Activated CD4-positive, alpha-beta T cell treated with anti-CD3 and anti-CD28 coated beads for 36 hours (primary cell): ENCODE data around the gene ASCC3. TPM values are rescaled to one million over a fixed set of nuclear protein-coding genes. Genes with fewer than 3 reads are reported as not detected.
"Not testable (repeated sequence)": the region's sequence is repeated elsewhere in the genome, so short reads cannot be mapped to it uniquely, and the experiment has no call there.

Source experiments
- ATAC-seq: fragments of 200-7000 bp; cut with Tn5 transposase; one replicate; pipeline ENCODE4 v1.10.0; 2021; ENCODE audit warnings: mild to moderate bottlenecking, moderate library complexity
- CTCF ChIA-PET: fragments of 350-600 bp; sonication (Branson Sonifier 250); formaldehyde crosslinking; loops from one replicate; lab custom pipeline; 2021; ENCODE audit warnings: antibody characterized with exemption; lab: Charles Lee
- POLR2A ChIA-PET: fragments of 350-600 bp; sonication (Branson Sonifier 250); formaldehyde crosslinking; loops from one replicate; lab custom pipeline; 2021; ENCODE audit warnings: antibody characterized with exemption, inconsistent platforms; lab: Charles Lee
- DNase-seq: peaks from one replicate; pipeline ENCODE4 v3.0.0-alpha.2; 2020
- H3K27ac Mint-ChIP-seq: one replicate; pipeline ENCODE4 v1.8.0; 2021; ENCODE audit warnings: mixed read lengths
- H3K27me3 Mint-ChIP-seq: one replicate; pipeline ENCODE4 v1.8.0; 2021; ENCODE audit warnings: mixed read lengths
- H3K36me3 Mint-ChIP-seq: one replicate; pipeline ENCODE4 v1.8.0; 2021; ENCODE audit warnings: low read depth, mixed read lengths
- H3K4me1 Mint-ChIP-seq: one replicate; pipeline ENCODE4 v1.8.0; 2021; ENCODE audit warnings: mixed read lengths
- H3K4me3 Mint-ChIP-seq: one replicate; pipeline ENCODE4 v1.8.0; 2021; ENCODE audit warnings: mild to moderate bottlenecking, moderate library complexity, mixed read lengths
- H3K9me3 Mint-ChIP-seq: one replicate; pipeline ENCODE4 v1.8.0; 2021; ENCODE audit warnings: low read depth, mixed read lengths
- intact Hi-C, 2 experiments: fragments of 100-400 bp; cut with DNase I in 1 of 2; cut with micrococcal nuclease in 1 of 2; formaldehyde crosslinking; loops; one replicate each; pipeline versions ENCODE4 v1.14.2 to v1.15.1; 2022 to 2024; cut with DNase I, micrococcal nuclease
- total RNA-seq, 2 experiments: library from RNA; stranded (reverse); gene quantifications; one replicate each; pipeline ENCODE4 v1.2.3, GENCODE V29; 2021

ASCC3 gene
- total RNA-seq, 2 experiments from 2014 or later = 50.3 to 53.4 TPM

- Mint-ChIP-seq H3K4me3 (no peak overlapping the region), H3K9me3 (no peaks in the 10 kb centered on the region), H3K27ac (no peak overlapping the region), H3K36me3 (no peaks in the 10 kb centered on the region), H3K4me1 (no peaks in the 10 kb centered on the region), H3K27me3 (peaks cover 2% of the 10 kb centered on the region)
- intact Hi-C loops = no loop called here
- ChIA-PET CTCF (no interaction called here), POLR2A (no interaction called here)
- no peak for ATAC-seq
- no peak for DNase-seq
Observed at GRCh38 chr6:100904316-100904715, 23.2 kb upstream of the ASCC3 start.

- H3K4me3 Mint-ChIP-seq = no peak overlapping the region
- intact Hi-C loops = no loop called here
- POLR2A ChIA-PET = no interaction called here
- H3K27me3 Mint-ChIP-seq = no peaks in the 10 kb centered on the region
- no peak overlapping the region for H3K27ac Mint-ChIP-seq
- no peaks in the 10 kb centered on the region for H3K36me3 Mint-ChIP-seq
- H3K4me1 Mint-ChIP-seq = no peaks in the 10 kb centered on the region
- CTCF ChIA-PET = no interaction called here
- DNase-seq (no peak), ATAC-seq (no peak)
- H3K9me3 Mint-ChIP-seq = peaks cover 5% of the 10 kb centered on the region
Observed at GRCh38 chr6:100901582-100901981, 20.5 kb upstream of the ASCC3 start.

- ChIA-PET CTCF (no interaction called here), POLR2A (no interaction called here)
- H3K9me3 Mint-ChIP-seq = peaks cover 5% of the 10 kb centered on the region
- no peak overlapping the region for H3K4me3 Mint-ChIP-seq
- DNase-seq (no peak), ATAC-seq (no peak)
- intact Hi-C loops = no loop called here
- H3K27me3 Mint-ChIP-seq = no peaks in the 10 kb centered on the region
- no peaks in the 10 kb centered on the region for H3K36me3 Mint-ChIP-seq
- no peaks in the 10 kb centered on the region for H3K4me1 Mint-ChIP-seq
- no peak overlapping the region for H3K27ac Mint-ChIP-seq
Observed at GRCh38 chr6:100899202-100899601, 18.1 kb upstream of the ASCC3 start.

- POLR2A ChIA-PET = no interaction called here
- DNase-seq (no peak), ATAC-seq (no peak)
- Mint-ChIP-seq H3K27ac (no peak overlapping the region), H3K4me1 (no peaks in the 10 kb centered on the region), H3K36me3 (no peaks in the 10 kb centered on the region), H3K4me3 (no peak overlapping the region), H3K9me3 (peaks cover 5% of the 10 kb centered on the region), H3K27me3 (no peaks in the 10 kb centered on the region)
- CTCF ChIA-PET = no interaction called here
- intact Hi-C loops = no loop called here
Observed at GRCh38 chr6:100897671-100898070, 16.5 kb upstream of the ASCC3 start.

GRCh38 chr6:100893743-100894142, 12.6 kb upstream of the ASCC3 start:
- ChIA-PET POLR2A (no interaction called here), CTCF (no interaction called here)
- Mint-ChIP-seq H3K27ac (no peak overlapping the region), H3K4me1 (no peaks in the 10 kb centered on the region), H3K27me3 (no peaks in the 10 kb centered on the region), H3K36me3 (no peaks in the 10 kb centered on the region), H3K4me3 (no peak overlapping the region), H3K9me3 (peaks cover 2% of the 10 kb centered on the region)
- ATAC-seq = no peak
- intact Hi-C loops = no loop called here
- DNase-seq = no peak

- H3K36me3 Mint-ChIP-seq = no peaks in the 10 kb centered on the region
- H3K27ac Mint-ChIP-seq = no peak overlapping the region
- DNase-seq = no peak
- intact Hi-C loops = no loop called here
- no peak overlapping the region for H3K4me3 Mint-ChIP-seq
- no peaks in the 10 kb centered on the region for H3K27me3 Mint-ChIP-seq
- no peaks in the 10 kb centered on the region for H3K9me3 Mint-ChIP-seq
- no peak for ATAC-seq
- ChIA-PET CTCF (no interaction called here), POLR2A (no interaction called here)
- no peaks in the 10 kb centered on the region for H3K4me1 Mint-ChIP-seq
Observed at GRCh38 chr6:100892693-100893092, 11.6 kb upstream of the ASCC3 start.

GRCh38 chr6:100892116-100892515, 11.0 kb upstream of the ASCC3 start:
- H3K4me1 Mint-ChIP-seq = no peaks in the 10 kb centered on the region
- ATAC-seq (no peak), DNase-seq (no peak)
- no peaks in the 10 kb centered on the region for H3K36me3 Mint-ChIP-seq
- intact Hi-C loops = no loop called here
- no peaks in the 10 kb centered on the region for H3K9me3 Mint-ChIP-seq
- H3K4me3 Mint-ChIP-seq = no peak overlapping the region
- H3K27ac Mint-ChIP-seq = no peak overlapping the region
- ChIA-PET CTCF (no interaction called here), POLR2A (no interaction called here)
- no peaks in the 10 kb centered on the region for H3K27me3 Mint-ChIP-seq

- Mint-ChIP-seq H3K9me3 (no peaks in the 10 kb centered on the region), H3K4me1 (no peaks in the 10 kb centered on the region), H3K36me3 (no peaks in the 10 kb centered on the region), H3K4me3 (no peak overlapping the region), H3K27me3 (no peaks in the 10 kb centered on the region), H3K27ac (no peak overlapping the region)
- CTCF ChIA-PET = interaction anchor here (1.1 kb wide), 1 partner anchor 11 kb away, joined by 3 read pairs; no protein-coding TSS in a partner anchor
- no peak for DNase-seq
- ATAC-seq = no peak
- intact Hi-C loops = no loop called here
- POLR2A ChIA-PET = interaction anchor here (0.6 kb wide), 1 partner anchor 24 kb away, joined by 3 read pairs; no protein-coding TSS in a partner anchor
Observed at GRCh38 chr6:100891079-100891478, 9.9 kb upstream of the ASCC3 start.

- H3K36me3 Mint-ChIP-seq, H3K27ac Mint-ChIP-seq, intact Hi-C loops, H3K4me1 Mint-ChIP-seq, H3K4me3 Mint-ChIP-seq, H3K27me3 Mint-ChIP-seq, DNase-seq, POLR2A ChIA-PET, H3K9me3 Mint-ChIP-seq, ATAC-seq: not testable (repeated sequence)
- CTCF ChIA-PET = interaction anchor here (1.1 kb wide), 1 partner anchor 11 kb away, joined by 3 read pairs; no protein-coding TSS in a partner anchor
Observed at GRCh38 chr6:100890646-100891045, 9.5 kb upstream of the ASCC3 start.

- Mint-ChIP-seq H3K27ac (no peak overlapping the region), H3K4me3 (no peak overlapping the region), H3K36me3 (no peaks in the 10 kb centered on the region), H3K27me3 (no peaks in the 10 kb centered on the region), H3K9me3 (no peaks in the 10 kb centered on the region), H3K4me1 (no peaks in the 10 kb centered on the region)
- ATAC-seq = no peak
- ChIA-PET CTCF (no interaction called here), POLR2A (no interaction called here)
- intact Hi-C loops = no loop called here
- no peak for DNase-seq
Observed at GRCh38 chr6:100889351-100889750, 8.2 kb upstream of the ASCC3 start.

GRCh38 chr6:100886076-100886475, 4.9 kb upstream of the ASCC3 start:
- H3K4me3 Mint-ChIP-seq = no peak overlapping the region
- CTCF ChIA-PET = no interaction called here
- no peaks in the 10 kb centered on the region for H3K9me3 Mint-ChIP-seq
- H3K4me1 Mint-ChIP-seq = peaks cover 10% of the 10 kb centered on the region
- ATAC-seq = no peak
- no peaks in the 10 kb centered on the region for H3K36me3 Mint-ChIP-seq
- H3K27me3 Mint-ChIP-seq = peaks cover 1% of the 10 kb centered on the region
- H3K27ac Mint-ChIP-seq = no peak overlapping the region
- intact Hi-C loops = no loop called here
- no peak for DNase-seq
- POLR2A ChIA-PET = interaction anchor here (0.7 kb wide), 1 partner anchor 31 kb away, joined by 5 read pairs; no protein-coding TSS in a partner anchor

- intact Hi-C loops = loop anchor here in 1 of 2 experiments (5.0 kb wide), 1 partner anchor 1366 kb away; the partner anchor contains the start of gene USP45
- no peak overlapping the region for H3K27ac Mint-ChIP-seq
- no peaks in the 10 kb centered on the region for H3K9me3 Mint-ChIP-seq
- H3K4me3 Mint-ChIP-seq = no peak overlapping the region
- H3K4me1 Mint-ChIP-seq = peaks cover 23% of the 10 kb centered on the region
- ChIA-PET POLR2A (no interaction called here), CTCF (no interaction called here)
- H3K27me3 Mint-ChIP-seq = peaks cover 1% of the 10 kb centered on the region
- ATAC-seq = no peak
- DNase-seq = no peak
- H3K36me3 Mint-ChIP-seq = peaks cover 3% of the 10 kb centered on the region
Observed at GRCh38 chr6:100883347-100883746, 2.2 kb upstream of the ASCC3 start.
